ENCODE results near the gene GNG2.

GNG2 gene

GRCh38 chr14:52018970-52019369, 158.6 kb downstream of the GNG2 start:
- no peak overlapping the region for H3K4me2 ChIP-seq (ENCODE audit: low read length)

More at GRCh38 chr14:52018970-52019369, 158.6 kb downstream of the GNG2 start:
- no peaks in the 10 kb centered on the region for H4K20me1 ChIP-seq (ENCODE audit: control insufficient read depth, insufficient read depth, low read depth, low read length)
- H3K27ac ChIP-seq (ENCODE audit: low read depth, low read length): no peak overlapping the region
- no peaks in the 10 kb centered on the region for H3K4me1 ChIP-seq (ENCODE audit: control insufficient read depth, low read length)
- no peaks in the 10 kb centered on the region for H3F3A ChIP-seq (ENCODE audit: control insufficient read depth, insufficient read depth)
- H3K79me2 ChIP-seq (ENCODE audit: control insufficient read depth, low read length): no peaks in the 10 kb centered on the region
- no peaks in the 10 kb centered on the region for H3K9me2 ChIP-seq (replicated peaks; ENCODE audit: control insufficient read depth, low read length)
- no peak for TF ChIP-seq EZH2phosphoT487 (IDR thresholded peaks at IDR 0.05; ENCODE audit: borderline replicate concordance, low read length)
- TF ChIP-seq, protein P1, sequence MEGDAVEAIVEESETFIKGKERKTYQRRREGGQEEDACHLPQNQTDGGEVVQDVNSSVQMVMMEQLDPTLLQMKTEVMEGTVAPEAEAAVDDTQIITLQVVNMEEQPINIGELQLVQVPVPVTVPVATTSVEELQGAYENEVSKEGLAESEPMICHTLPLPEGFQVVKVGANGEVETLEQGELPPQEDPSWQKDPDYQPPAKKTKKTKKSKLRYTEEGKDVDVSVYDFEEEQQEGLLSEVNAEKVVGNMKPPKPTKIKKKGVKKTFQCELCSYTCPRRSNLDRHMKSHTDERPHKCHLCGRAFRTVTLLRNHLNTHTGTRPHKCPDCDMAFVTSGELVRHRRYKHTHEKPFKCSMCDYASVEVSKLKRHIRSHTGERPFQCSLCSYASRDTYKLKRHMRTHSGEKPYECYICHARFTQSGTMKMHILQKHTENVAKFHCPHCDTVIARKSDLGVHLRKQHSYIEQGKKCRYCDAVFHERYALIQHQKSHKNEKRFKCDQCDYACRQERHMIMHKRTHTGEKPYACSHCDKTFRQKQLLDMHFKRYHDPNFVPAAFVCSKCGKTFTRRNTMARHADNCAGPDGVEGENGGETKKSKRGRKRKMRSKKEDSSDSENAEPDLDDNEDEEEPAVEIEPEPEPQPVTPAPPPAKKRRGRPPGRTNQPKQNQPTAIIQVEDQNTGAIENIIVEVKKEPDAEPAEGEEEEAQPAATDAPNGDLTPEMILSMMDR (IDR thresholded peaks at IDR 0.05; ENCODE audit: low read depth, low read length, poor library complexity, severe bottlenecking): no peak
- no peaks in the 10 kb centered on the region for H3K9me3 ChIP-seq (ENCODE audit: control insufficient read depth, insufficient read depth, low read length)
- peaks cover 10% of the 10 kb centered on the region for H3K27me3 ChIP-seq (ENCODE audit: control insufficient read depth, low read length)
- H3K36me3 ChIP-seq (ENCODE audit: control insufficient read depth, low read length): no peaks in the 10 kb centered on the region
- H3K4me3 ChIP-seq (ENCODE audit: low read length): no peak overlapping the region
